ENCODE results near the gene PLAAT5.
"Not testable (repeated sequence)": the region's sequence is repeated elsewhere in the genome, so short reads cannot be mapped to it uniquely, and the experiment has no call there.

Gene PLAAT5

DNA sequence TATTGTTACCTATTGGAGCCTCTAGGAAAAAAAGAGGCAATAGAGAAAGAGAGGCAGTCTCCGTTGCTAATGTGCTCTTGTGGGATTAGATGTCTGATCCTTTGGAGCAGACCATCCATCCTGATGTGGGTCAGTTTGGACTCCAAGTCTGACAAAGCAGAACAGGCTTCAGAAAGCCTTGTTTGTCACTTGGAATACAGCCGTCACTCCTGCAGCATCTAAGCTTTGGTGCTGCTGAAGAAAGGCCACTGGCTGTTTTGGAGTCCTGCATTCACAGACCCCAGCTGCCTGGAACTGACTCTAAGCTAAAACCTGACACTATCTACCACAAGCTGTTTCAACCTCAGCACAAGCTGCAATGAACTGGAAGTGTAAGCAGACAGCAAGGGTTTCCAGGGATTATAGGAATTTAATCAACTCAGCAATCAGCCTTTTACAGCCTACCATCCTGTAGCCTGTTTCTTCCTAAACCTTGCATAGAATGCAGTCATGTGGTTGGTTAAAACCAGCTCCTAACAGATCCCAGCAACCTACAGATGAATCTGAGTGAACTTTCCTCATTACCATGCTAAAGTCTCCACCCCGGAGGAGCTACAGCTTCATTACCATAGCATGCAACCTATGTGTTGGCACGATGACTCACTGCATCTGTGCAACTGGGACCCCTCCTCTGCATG, 42.0 kb upstream of the PLAAT5 start:
- no peak for TF ChIP-seq CTCF (conservative IDR thresholded peaks at IDR 0.05; ENCODE audit: low read depth, low read length)
- H3K4me3 ChIP-seq (ENCODE audit: low read depth, low read length), result no peak overlapping the region
- no peak for DNase-seq (ENCODE audit: low read depth)

DNA sequence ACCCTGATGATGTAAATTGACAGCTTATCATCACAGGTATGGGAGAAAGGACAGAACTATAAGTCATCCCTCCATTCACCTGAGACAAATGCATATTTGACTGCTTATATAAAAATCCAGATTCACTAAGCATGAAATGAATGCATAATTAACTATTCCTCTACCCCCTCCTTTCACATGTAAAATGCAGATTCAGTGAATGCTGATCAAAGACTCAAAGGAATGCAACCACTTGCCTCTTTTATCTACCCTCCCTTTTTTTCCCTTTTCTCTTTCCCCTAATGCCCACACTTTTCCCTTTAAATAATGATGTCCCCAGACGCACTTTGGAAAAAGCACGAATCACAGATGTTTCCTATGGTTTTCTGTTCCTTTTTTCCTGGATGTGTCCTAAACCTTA, 41.1 kb upstream of the PLAAT5 start:
- no peak for DNase-seq (ENCODE audit: low read depth)
- TF ChIP-seq CTCF (conservative IDR thresholded peaks at IDR 0.05; ENCODE audit: low read depth, low read length), result no peak
- H3K4me3 ChIP-seq (ENCODE audit: low read depth, low read length), result no peak overlapping the region

- not testable (repeated sequence) for H3K4me3 ChIP-seq (ENCODE audit: low read depth, low read length)
- DNase-seq (ENCODE audit: low read depth), result peak; percentile 99
Observed at GRCh38 chr11:63531074-63531792, 40.3 kb upstream of the PLAAT5 start.

- DNase-seq (ENCODE audit: low read depth), result no peak
- H3K4me3 ChIP-seq (ENCODE audit: low read depth, low read length), result no peak overlapping the region
- TF ChIP-seq CTCF (conservative IDR thresholded peaks at IDR 0.05; ENCODE audit: low read depth, low read length), result no peak
Observed at GRCh38 chr11:63530021-63530420, 39.1 kb upstream of the PLAAT5 start.

DNA sequence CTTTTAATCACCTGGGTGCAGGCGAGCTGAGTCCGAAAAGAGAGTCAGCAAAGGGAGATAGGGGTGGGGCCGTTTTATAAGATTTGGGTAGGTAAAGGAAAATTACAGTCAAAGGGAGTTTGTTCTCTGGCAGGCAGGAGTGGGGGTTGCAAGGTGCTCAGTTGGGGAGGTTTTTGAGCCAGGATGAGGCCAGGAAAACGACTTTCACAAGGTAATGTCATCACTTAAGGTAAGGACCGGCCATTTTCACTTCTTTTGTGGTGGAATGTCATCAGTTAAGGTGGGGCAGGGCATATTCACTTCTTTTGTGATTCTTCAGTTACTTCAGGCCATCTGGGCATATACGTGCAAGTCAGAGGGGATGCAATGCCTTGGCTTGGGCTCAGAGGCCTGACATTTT, 38.4 kb upstream of the PLAAT5 start:
- H3K4me3 ChIP-seq (ENCODE audit: low read depth, low read length); DNase-seq (ENCODE audit: low read depth): not testable (repeated sequence)

DNA sequence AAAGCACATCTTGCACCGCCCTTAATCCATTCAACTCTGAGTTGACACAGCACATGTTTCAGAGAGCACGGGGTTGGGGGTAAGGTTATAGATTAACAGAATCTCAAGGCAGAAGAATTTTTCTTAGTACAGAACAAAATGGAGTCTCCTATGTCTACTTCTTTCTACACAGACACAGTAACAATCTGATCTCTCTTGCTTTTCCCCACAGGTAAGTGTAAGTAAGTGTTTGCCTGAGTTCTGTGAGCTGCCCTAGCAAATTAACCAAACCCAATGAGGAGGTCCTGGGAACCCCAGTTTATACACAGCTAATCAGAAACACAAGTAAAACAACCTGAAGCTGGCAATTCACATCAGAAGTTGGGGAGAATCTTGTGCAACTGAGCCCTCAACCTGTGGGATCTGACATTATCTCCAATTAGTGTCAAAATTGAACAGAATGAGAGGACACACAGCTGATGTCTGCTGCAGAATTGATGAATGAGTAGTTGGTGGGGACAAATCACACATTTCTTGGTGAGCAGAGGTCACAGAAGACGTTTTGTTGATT, 37.8 kb upstream of the PLAAT5 start:
- DNase-seq (ENCODE audit: low read depth); H3K4me3 ChIP-seq (ENCODE audit: low read depth, low read length): not testable (repeated sequence)

GRCh38 chr11:63528156-63528555, 37.2 kb upstream of the PLAAT5 start:
- not testable (repeated sequence) for DNase-seq (ENCODE audit: low read depth); H3K4me3 ChIP-seq (ENCODE audit: low read depth, low read length)

GRCh38 chr11:63527667-63528066, 36.7 kb upstream of the PLAAT5 start:
- no peak for TF ChIP-seq CTCF (conservative IDR thresholded peaks at IDR 0.05; ENCODE audit: low read depth, low read length)
- H3K4me3 ChIP-seq (ENCODE audit: low read depth, low read length), result no peak overlapping the region
- no peak for DNase-seq (ENCODE audit: low read depth)

DNA sequence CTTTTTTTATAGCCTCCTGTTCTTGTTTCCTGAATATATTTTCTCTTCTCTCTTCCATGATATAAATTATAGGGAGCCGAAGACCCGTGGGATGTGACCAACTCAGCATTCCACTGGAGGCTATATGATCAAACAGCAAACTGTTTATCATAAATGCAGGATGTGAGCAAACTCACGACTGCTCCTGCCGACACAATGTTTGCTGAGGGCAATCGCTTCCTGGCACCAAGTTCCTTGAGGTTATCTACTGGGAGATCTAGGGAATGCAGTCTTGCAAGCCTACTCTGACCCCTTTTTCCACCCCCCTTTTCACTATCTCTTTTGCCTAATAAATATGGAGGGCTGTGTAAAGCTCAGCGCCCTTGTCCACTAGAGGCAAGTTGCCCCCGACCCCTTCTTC, 32.2 kb upstream of the PLAAT5 start:
- TF ChIP-seq CTCF (conservative IDR thresholded peaks at IDR 0.05; ENCODE audit: low read depth, low read length), result no peak
- no peak overlapping the region for H3K4me3 ChIP-seq (ENCODE audit: low read depth, low read length)
- DNase-seq (ENCODE audit: low read depth), result no peak
